Esophagus squamous epithelium (tissue), 4 donors: ENCODE data around the gene FAM111A.
"Not testable (repeated sequence)": the region's sequence is repeated elsewhere in the genome, so short reads cannot be mapped to it uniquely, and the experiment has no call there.

Source experiments
- POLR2A ChIP-seq, 4 donors: fragments of 450-650 bp; IDR thresholded peaks; one replicate each; pipeline ENCODE4 v1.6.1; 2017; ENCODE audit warnings: antibody characterized with exemption in 4 of 4, mild to moderate bottlenecking in 4 of 4, moderate library complexity in 3 of 4
- TF ChIP-seq, protein P1 (sequence below), 6 experiments: fragments of 450-650 bp in 4 of 6; fragments of 200-600 bp in 2 of 6; sonication (generic) in 2 of 6; IDR thresholded peaks; one replicate each; pipeline ENCODE4 v1.5.1; 2016 to 2019; ENCODE audit warnings: antibody characterized with exemption in 6 of 6, mild to moderate bottlenecking in 4 of 6, moderate library complexity in 4 of 6

DNA sequence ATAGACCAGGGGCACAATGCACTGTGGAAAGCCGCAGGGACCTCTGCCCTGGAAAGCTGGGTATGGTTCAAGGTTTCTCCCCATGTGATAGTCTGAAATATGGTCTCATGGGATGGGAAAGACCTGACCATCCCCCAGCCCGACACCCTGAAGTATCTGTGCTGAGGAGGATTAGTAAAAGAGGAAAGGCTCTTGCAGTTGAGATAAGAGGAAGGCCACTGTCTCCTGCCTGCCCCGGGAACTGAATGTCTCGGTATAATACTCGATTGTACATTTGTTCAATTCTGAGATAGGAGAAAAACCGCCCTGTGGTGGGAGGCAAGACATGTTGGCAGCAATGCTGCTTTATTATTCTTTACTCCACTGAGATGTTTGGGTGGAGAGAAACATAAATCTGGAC is 6.1 kb upstream of the FAM111A start:
- TF ChIP-seq POLR2A (IDR thresholded peaks at IDR 0.05), result not testable (repeated sequence)
- TF ChIP-seq, protein P1, sequence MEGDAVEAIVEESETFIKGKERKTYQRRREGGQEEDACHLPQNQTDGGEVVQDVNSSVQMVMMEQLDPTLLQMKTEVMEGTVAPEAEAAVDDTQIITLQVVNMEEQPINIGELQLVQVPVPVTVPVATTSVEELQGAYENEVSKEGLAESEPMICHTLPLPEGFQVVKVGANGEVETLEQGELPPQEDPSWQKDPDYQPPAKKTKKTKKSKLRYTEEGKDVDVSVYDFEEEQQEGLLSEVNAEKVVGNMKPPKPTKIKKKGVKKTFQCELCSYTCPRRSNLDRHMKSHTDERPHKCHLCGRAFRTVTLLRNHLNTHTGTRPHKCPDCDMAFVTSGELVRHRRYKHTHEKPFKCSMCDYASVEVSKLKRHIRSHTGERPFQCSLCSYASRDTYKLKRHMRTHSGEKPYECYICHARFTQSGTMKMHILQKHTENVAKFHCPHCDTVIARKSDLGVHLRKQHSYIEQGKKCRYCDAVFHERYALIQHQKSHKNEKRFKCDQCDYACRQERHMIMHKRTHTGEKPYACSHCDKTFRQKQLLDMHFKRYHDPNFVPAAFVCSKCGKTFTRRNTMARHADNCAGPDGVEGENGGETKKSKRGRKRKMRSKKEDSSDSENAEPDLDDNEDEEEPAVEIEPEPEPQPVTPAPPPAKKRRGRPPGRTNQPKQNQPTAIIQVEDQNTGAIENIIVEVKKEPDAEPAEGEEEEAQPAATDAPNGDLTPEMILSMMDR (IDR thresholded peaks at IDR 0.05), result not testable (repeated sequence)
